Right forelimb (tissue), 1 donor: Measurements from ENCODE around the gene SPRR1A.

ENCODE experiments used
- DNase-seq: peaks from one replicate; pipeline ENCODE4 v3.0.0-alpha.2; 2018

Gene SPRR1A

DNA sequence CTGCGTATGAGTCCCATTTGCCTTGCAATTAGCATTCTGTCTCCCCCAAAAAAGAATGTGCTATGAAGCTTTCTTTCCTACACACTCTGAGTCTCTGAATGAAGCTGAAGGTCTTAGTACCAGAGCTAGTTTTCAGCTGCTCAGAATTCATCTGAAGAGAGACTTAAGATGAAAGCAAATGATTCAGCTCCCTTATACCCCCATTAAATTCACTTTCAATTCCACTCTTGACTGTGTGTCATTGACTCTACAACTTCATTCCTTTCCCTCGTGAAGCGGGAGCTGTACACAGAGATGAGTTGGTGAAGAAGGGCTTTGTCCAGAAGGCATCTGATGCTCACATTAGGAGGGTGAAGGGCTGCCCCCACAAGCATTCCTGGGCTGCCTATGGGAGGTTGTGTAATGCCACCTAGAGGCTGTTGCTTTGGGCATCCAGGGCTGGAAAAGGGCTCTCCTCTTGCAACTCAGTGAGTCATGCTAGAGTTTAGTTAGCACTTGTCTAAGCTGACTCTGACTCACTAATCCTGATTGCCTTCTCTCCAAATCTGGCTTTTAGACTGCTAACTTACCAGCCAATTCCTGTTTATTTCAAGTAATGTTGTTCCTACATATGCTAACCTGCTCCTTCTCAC, 48.9 kb downstream of the SPRR1A start:
- DNase-seq = no peak

DNA sequence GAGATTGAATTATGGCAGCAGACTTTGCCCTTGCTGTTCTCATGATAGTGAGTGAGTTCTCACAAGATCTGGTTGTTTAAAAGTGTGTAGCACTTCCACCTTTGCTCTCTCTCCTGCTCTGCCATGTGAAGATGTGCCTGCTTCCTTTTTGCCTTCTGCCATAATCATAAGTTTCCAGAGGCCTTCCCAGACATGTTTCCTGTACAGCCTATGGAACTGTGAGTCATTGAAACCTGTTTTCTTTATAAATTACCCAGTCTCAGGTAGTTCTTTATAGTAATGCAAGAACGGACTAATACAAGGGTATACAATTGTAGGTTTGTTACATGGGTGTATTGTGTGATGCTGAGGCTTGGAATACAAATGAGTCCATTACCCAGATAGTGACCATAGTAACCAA, 51.3 kb downstream of the SPRR1A start:
- no peak for DNase-seq
